Measurements from ENCODE around the gene PELI3. TPM values are rescaled to one million over a fixed set of nuclear protein-coding genes. Genes with fewer than 3 reads are reported as not detected.

Gene PELI3
- total and polyA plus RNA-seq, 10 of the 15 experiments (the other 5 are each of a cell fraction or from before 2014, with no cell fraction given), result 0.14 to 1.5 (median 0.66) TPM

- ChIA-PET RAD21 (ENCODE audit: unreplicated experiment) (interaction anchor here (0.6 kb wide), 1 partner anchor 190 kb away, joined by 3 read pairs; no protein-coding TSS in a partner anchor), POLR2A (no interaction called here), SMC1A (ENCODE audit: uncharacterized antibody, unreplicated experiment) (no interaction called here), CTCF (no interaction called here)
- intact Hi-C loops (cut with micrococcal nuclease; ENCODE audit: unreplicated experiment), result no loop called here
- TF ChIP-seq HDGF (IDR thresholded peaks at IDR 0.05) (no peak), HCFC1 (IDR thresholded peaks at IDR 0.05; ENCODE audit: low read length) (no peak), ZBED1 (IDR thresholded peaks at IDR 0.05; ENCODE audit: borderline replicate concordance) (no peak), PAX8 (IDR thresholded peaks at IDR 0.05) (no peak), SPI1 (IDR thresholded peaks at IDR 0.05; ENCODE audit: borderline replicate concordance, insufficient read depth, low read depth, low read length) (no peak)
- FAIRE-seq (no peak), DNase-seq (ENCODE audit: low read depth, low spot score) (no peak), ATAC-seq (no peak)
- Histone ChIP-seq H3K27me3 (replicated peaks in 1 of 2; ENCODE audit: control insufficient read depth in 2 of 2, insufficient read depth in 2 of 2, low read length in 1 of 2) (no peaks in the 10 kb centered on the region), H3K4me2 (ENCODE audit: control insufficient read depth, insufficient read depth) (no peak overlapping the region), H3K36me3 (ENCODE audit: control insufficient read depth in 2 of 2, insufficient read depth in 2 of 2, low read length in 1 of 2) (peaks cover 4 to 5% of the 10 kb centered on the region in 2 experiments; a peak in 2 of 4 replicates), H3K9ac (ENCODE audit: control insufficient read depth, insufficient read depth, low read length) (no peak overlapping the region), H4K20me1 (ENCODE audit: control insufficient read depth, insufficient read depth) (no peaks in the 10 kb centered on the region), H3K9me3 (replicated peaks; ENCODE audit: control insufficient read depth, insufficient read depth, low read length) (no peaks in the 10 kb centered on the region), H3K4me3 (no peak overlapping the region), H2AFZ (ENCODE audit: control insufficient read depth, low read depth, low read length) (no peak overlapping the region), H3K27ac (ENCODE audit: control insufficient read depth, insufficient read depth) (no peak overlapping the region), H3K79me2 (ENCODE audit: control insufficient read depth, insufficient read depth, low read length) (no peaks in the 10 kb centered on the region), H3K4me1 (ENCODE audit: control insufficient read depth, insufficient read depth, low read length) (no peaks in the 10 kb centered on the region)
- in situ Hi-C loops (cut with MboI), result no loop called here
- WGBS (ENCODE audit: insufficient coverage, insufficient replicate concordance, low lambda C conversion rate, missing lambda C conversion rate), result 100% methylated on average over 1 of the region's 1 CpG
- BruUV-seq (replicated peaks), result no TSS peak
Observed at GRCh38 chr11:66505276-66505816, 38.6 kb downstream of the PELI3 start.

GRCh38 chr11:66509131-66509561 lies 42.4 kb downstream of the PELI3 start:
- Histone ChIP-seq H3K9me3 (replicated peaks; ENCODE audit: control insufficient read depth, insufficient read depth, low read length) (no peaks in the 10 kb centered on the region), H4K20me1 (ENCODE audit: control insufficient read depth, insufficient read depth) (no peaks in the 10 kb centered on the region), H2AFZ (ENCODE audit: control insufficient read depth, low read depth, low read length) (no peak overlapping the region), H3K4me3 (no peak overlapping the region), H3K27ac (ENCODE audit: control insufficient read depth, insufficient read depth) (no peak overlapping the region), H3K9ac (ENCODE audit: control insufficient read depth, insufficient read depth, low read length) (no peak overlapping the region), H3K4me1 (ENCODE audit: control insufficient read depth, insufficient read depth, low read length) (no peaks in the 10 kb centered on the region), H3K27me3 (replicated peaks in 1 of 2; ENCODE audit: control insufficient read depth in 2 of 2, insufficient read depth in 2 of 2, low read length in 1 of 2) (no peaks in the 10 kb centered on the region), H3K4me2 (ENCODE audit: control insufficient read depth, insufficient read depth) (no peak overlapping the region), H3K79me2 (ENCODE audit: control insufficient read depth, insufficient read depth, low read length) (peaks cover 2% of the 10 kb centered on the region; the same call in 1 of the 2 replicates), H3K36me3 (ENCODE audit: control insufficient read depth in 2 of 2, insufficient read depth in 2 of 2, low read length in 1 of 2) (peaks cover 4 to 5% of the 10 kb centered on the region in 2 experiments; a peak in 2 of 4 replicates)
- BruUV-seq (replicated peaks), result no TSS peak
- intact Hi-C loops (cut with micrococcal nuclease; ENCODE audit: unreplicated experiment) (no loop called here), in situ Hi-C loops (cut with MboI) (no loop called here)
- ATAC-seq (no peak), FAIRE-seq (no peak), DNase-seq (ENCODE audit: low read depth, low spot score) (no peak)
- no peak for TF ChIP-seq ZNF24 (IDR thresholded peaks at IDR 0.05)
- ChIA-PET CTCF (interaction anchor here (2.0 to 2.2 kb wide), 2 partner anchors 29 to 169 kb away, joined by 5 read pairs; partner anchors contain the start of genes DPP3 and RBM4B), SMC1A (ENCODE audit: uncharacterized antibody, unreplicated experiment) (no interaction called here), POLR2A (no interaction called here), RAD21 (ENCODE audit: unreplicated experiment) (no interaction called here)
- 82% methylated on average over 7 of the region's 7 CpGs for WGBS (ENCODE audit: insufficient coverage, insufficient replicate concordance, low lambda C conversion rate, missing lambda C conversion rate)

All from GM12878 (cell line).